ENCODE data around the gene S100A6. TPM values are rescaled to one million over a fixed set of nuclear protein-coding genes. Genes with fewer than 3 reads are reported as not detected.

The S100A6 gene
- total and polyA plus RNA-seq, 2 donors (not counting 1 experiment from before 2014, with no cell fraction given), result 110 to 213 TPM

DNA sequence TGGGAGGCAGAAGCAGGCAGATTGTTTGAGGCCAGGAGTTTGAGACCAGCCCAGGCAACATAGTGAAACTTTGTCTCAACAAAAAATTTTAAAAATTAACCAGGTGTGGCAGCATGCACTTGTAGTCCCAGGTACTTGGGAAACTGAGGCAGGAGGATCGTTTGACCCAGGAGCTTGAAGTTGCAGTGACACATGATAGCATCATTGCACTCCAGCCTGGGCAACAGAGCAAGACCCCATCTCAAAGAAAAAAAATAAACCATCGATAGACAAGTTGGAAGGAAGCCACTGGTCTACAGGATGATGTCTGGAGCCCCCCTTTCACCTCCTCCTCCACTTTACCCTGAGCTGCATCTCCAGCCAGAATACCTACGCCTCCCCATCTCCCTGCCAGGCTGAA, 16.5 kb downstream of the S100A6 start:
- DNase-seq, result no peak
- no peak overlapping the region for H3K4me3 Mint-ChIP-seq
- H3K4me1 Mint-ChIP-seq, result no peaks in the 10 kb centered on the region
- Histone ChIP-seq H3K9me3 (ENCODE audit: control extremely low read depth in 1 of 3, control insufficient read depth in 2 of 3, insufficient read depth in 1 of 3, low read length in 2 of 3) (no peaks in the 10 kb centered on the region), H3K36me3 (replicated peaks in 1 of 2; ENCODE audit: control extremely low read depth in 1 of 2, control insufficient read depth in 1 of 2, extremely low read depth in 1 of 2, insufficient read depth in 2 of 2, low read length in 1 of 2) (no peaks in the 10 kb centered on the region), H3K27ac (ENCODE audit: low read length in 2 of 2) (no peak overlapping the region), H3K27me3 (replicated peaks in 1 of 4; ENCODE audit: control extremely low read depth in 1 of 4, control insufficient read depth in 3 of 4, insufficient read depth in 4 of 4, low read length in 3 of 4) (peaks cover 0 to 2% (median 0%) of the 10 kb centered on the region in 4 experiments), H3K79me2 (ENCODE audit: control insufficient read depth, insufficient read depth, low read length) (no peaks in the 10 kb centered on the region), H3K4me2 (replicated peaks; ENCODE audit: low read depth, low read length, poor library complexity, severe bottlenecking) (no peak overlapping the region), H4K20me1 (ENCODE audit: control insufficient read depth, insufficient read depth, low read length, poor library complexity, severe bottlenecking) (no peaks in the 10 kb centered on the region), H3K4me1 (ENCODE audit: control insufficient read depth in 2 of 2, insufficient read depth in 2 of 2, low read length in 2 of 2) (no peaks in the 10 kb centered on the region), H3K9ac (ENCODE audit: low read length) (no peak overlapping the region), H3K4me3 (ENCODE audit: control extremely low read depth in 1 of 5, extremely low read depth in 1 of 5, insufficient read depth in 1 of 5, low read depth in 2 of 5, low read length in 4 of 5) (no peak overlapping the region), H2AFZ (ENCODE audit: insufficient read depth, low read depth, low read length, poor library complexity, severe bottlenecking) (no peak overlapping the region)
- CTCF ChIA-PET, result interaction anchor here (0.6 kb wide), 1 partner anchor 228 kb away, joined by 3 read pairs; no protein-coding TSS in a partner anchor
- intact Hi-C loops (cut with micrococcal nuclease), result no loop called here
- POLR2A ChIA-PET, result no interaction called here
- WGBS (ENCODE audit: insufficient coverage), result 94% methylated on average over 2 of the region's 3 CpGs
- no peak for TF ChIP-seq EZH2 (IDR thresholded peaks at IDR 0.05; ENCODE audit: borderline replicate concordance, insufficient read depth, low read depth, low read length, poor library complexity, severe bottlenecking)
- TF ChIP-seq, protein P1, sequence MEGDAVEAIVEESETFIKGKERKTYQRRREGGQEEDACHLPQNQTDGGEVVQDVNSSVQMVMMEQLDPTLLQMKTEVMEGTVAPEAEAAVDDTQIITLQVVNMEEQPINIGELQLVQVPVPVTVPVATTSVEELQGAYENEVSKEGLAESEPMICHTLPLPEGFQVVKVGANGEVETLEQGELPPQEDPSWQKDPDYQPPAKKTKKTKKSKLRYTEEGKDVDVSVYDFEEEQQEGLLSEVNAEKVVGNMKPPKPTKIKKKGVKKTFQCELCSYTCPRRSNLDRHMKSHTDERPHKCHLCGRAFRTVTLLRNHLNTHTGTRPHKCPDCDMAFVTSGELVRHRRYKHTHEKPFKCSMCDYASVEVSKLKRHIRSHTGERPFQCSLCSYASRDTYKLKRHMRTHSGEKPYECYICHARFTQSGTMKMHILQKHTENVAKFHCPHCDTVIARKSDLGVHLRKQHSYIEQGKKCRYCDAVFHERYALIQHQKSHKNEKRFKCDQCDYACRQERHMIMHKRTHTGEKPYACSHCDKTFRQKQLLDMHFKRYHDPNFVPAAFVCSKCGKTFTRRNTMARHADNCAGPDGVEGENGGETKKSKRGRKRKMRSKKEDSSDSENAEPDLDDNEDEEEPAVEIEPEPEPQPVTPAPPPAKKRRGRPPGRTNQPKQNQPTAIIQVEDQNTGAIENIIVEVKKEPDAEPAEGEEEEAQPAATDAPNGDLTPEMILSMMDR (IDR thresholded peaks at IDR 0.05), result no peak
- H3K9me3 Mint-ChIP-seq (ENCODE audit: insufficient read depth), result no peaks in the 10 kb centered on the region
- H3K27me3 Mint-ChIP-seq, result peaks cover 7% of the 10 kb centered on the region
- ATAC-seq (ENCODE audit: low read depth), result no peak
- H3K27ac Mint-ChIP-seq, result no peak overlapping the region

DNA sequence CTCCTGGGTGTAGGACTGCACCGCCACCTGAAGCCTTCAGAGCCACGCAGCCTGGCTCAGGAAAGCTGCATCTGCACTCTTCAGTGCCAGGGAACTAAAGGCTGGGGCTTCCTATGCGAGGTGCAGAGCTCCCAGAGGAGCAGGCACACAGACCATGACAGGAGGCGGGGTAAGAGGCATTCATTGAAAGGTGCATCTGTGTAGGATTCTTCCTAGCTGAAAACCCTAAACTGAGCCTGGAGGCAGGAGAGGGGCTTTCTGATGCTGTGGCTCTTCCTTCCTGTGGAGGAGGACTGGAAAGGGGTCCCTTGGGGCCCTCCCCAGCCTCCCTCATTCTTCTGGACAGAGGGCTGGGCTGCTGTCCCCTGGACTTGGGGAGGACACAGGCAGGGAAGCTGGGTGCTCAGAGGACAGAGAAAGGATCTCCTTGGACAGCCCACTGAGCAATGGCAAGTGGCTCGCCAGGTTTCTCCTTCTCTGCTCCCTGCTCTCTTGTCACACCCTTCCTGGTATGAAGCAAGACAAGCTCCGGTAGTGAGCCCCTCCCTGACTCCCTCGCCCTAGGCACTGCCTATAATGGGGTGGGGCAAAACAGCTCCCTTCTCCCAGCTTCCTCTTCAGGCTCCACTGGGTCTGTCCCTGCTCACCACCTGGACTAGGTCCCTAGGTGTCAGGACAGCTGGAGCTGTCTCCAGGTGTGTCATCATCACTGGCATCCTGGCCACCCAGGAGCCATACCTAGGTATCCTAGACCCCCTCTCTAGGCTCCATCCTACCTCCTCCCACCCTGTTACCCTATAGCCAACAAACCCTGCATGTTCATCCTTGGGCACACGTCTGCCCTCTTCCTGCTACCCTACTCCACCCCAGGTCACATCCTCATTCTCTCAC, 20.0 kb downstream of the S100A6 start:
- no peak for TF ChIP-seq EZH2 (IDR thresholded peaks at IDR 0.05; ENCODE audit: borderline replicate concordance, insufficient read depth, low read depth, low read length, poor library complexity, severe bottlenecking)
- TF ChIP-seq, protein P1 (IDR thresholded peaks at IDR 0.05), result no peak
- 53% methylated on average over 8 of the region's 8 CpGs for WGBS (ENCODE audit: insufficient coverage)
- CTCF ChIA-PET, result interaction anchor here (0.5 to 1.4 kb wide), 5 partner anchors 8 to 230 kb away, joined by 3 to 6 read pairs (median 4); no protein-coding TSS in a partner anchor
- H3K4me1 Mint-ChIP-seq, result no peaks in the 10 kb centered on the region
- Histone ChIP-seq H3K9me3 (ENCODE audit: control extremely low read depth in 1 of 3, control insufficient read depth in 2 of 3, insufficient read depth in 1 of 3, low read length in 2 of 3) (no peaks in the 10 kb centered on the region), H3K4me3 (ENCODE audit: control extremely low read depth in 1 of 5, extremely low read depth in 1 of 5, insufficient read depth in 1 of 5, low read depth in 2 of 5, low read length in 4 of 5) (no peak overlapping the region), H3K4me1 (ENCODE audit: control insufficient read depth in 2 of 2, insufficient read depth in 2 of 2, low read length in 2 of 2) (no peaks in the 10 kb centered on the region), H3K36me3 (replicated peaks in 1 of 2; ENCODE audit: control extremely low read depth in 1 of 2, control insufficient read depth in 1 of 2, extremely low read depth in 1 of 2, insufficient read depth in 2 of 2, low read length in 1 of 2) (no peaks in the 10 kb centered on the region), H3K9ac (ENCODE audit: low read length) (no peak overlapping the region), H3K79me2 (ENCODE audit: control insufficient read depth, insufficient read depth, low read length) (no peaks in the 10 kb centered on the region), H4K20me1 (ENCODE audit: control insufficient read depth, insufficient read depth, low read length, poor library complexity, severe bottlenecking) (no peaks in the 10 kb centered on the region), H2AFZ (ENCODE audit: insufficient read depth, low read depth, low read length, poor library complexity, severe bottlenecking) (no peak overlapping the region), H3K4me2 (replicated peaks; ENCODE audit: low read depth, low read length, poor library complexity, severe bottlenecking) (no peak overlapping the region), H3K27me3 (replicated peaks in 1 of 4; ENCODE audit: control extremely low read depth in 1 of 4, control insufficient read depth in 3 of 4, insufficient read depth in 4 of 4, low read length in 3 of 4) (no peaks in the 10 kb centered on the region), H3K27ac (ENCODE audit: low read length in 2 of 2) (no peak overlapping the region)
- DNase-seq, result no peak
- no peaks in the 10 kb centered on the region for H3K9me3 Mint-ChIP-seq (ENCODE audit: insufficient read depth)
- no peak overlapping the region for H3K27ac Mint-ChIP-seq
- POLR2A ChIA-PET, result interaction anchor here (1.3 kb wide), 1 partner anchor 50 kb away, joined by 3 read pairs; no protein-coding TSS in a partner anchor
- H3K4me3 Mint-ChIP-seq, result no peak overlapping the region
- H3K27me3 Mint-ChIP-seq, result peaks cover 7% of the 10 kb centered on the region
- no peak for ATAC-seq (ENCODE audit: low read depth)
- intact Hi-C loops (cut with micrococcal nuclease), result no loop called here
